ENCODE results near the gene CAMK2A.

DNA sequence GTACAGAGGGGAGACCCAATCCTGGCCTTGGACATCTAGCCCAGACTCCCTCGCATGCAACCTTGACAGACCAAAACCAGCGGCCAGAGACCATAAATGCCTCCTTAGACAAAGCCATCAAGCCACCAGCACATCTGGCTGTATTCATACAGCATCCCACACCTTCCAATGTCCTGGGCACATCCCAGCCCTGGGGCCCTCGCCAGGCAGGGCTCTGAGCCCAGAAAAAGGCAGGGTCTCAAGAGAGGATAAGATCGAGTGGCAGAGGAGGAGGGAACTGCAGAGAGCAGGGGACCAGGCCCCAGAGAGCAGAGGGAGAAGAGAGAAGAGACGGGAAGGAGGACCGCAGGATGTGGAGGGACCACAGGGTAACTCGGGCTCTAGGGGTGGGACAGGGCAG, 45.4 kb downstream of the CAMK2A start:
- TF ChIP-seq, protein P1, sequence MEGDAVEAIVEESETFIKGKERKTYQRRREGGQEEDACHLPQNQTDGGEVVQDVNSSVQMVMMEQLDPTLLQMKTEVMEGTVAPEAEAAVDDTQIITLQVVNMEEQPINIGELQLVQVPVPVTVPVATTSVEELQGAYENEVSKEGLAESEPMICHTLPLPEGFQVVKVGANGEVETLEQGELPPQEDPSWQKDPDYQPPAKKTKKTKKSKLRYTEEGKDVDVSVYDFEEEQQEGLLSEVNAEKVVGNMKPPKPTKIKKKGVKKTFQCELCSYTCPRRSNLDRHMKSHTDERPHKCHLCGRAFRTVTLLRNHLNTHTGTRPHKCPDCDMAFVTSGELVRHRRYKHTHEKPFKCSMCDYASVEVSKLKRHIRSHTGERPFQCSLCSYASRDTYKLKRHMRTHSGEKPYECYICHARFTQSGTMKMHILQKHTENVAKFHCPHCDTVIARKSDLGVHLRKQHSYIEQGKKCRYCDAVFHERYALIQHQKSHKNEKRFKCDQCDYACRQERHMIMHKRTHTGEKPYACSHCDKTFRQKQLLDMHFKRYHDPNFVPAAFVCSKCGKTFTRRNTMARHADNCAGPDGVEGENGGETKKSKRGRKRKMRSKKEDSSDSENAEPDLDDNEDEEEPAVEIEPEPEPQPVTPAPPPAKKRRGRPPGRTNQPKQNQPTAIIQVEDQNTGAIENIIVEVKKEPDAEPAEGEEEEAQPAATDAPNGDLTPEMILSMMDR (IDR thresholded peaks at IDR 0.05 in 4 of 5, conservative IDR thresholded peaks at IDR 0.05 in 1 of 5): no peak
- TF ChIP-seq POLR2A (IDR thresholded peaks at IDR 0.05): peak in 1 of 2 donors; percentile 13

Data from gastrocnemius medialis (tissue), 4 donors.